Endodermal cell (in vitro differentiated cells): Measurements from ENCODE around the gene ABL1. TPM values are rescaled to one million over a fixed set of nuclear protein-coding genes. Genes with fewer than 3 reads are reported as not detected.

ENCODE experiments used
- DNase-seq: peaks from one replicate; pipeline ENCODE4 v3.0.0-alpha.2; 2017
- H3K27ac ChIP-seq: 2 replicates; pipeline ENCODE4 v1.5.1; 2013; ENCODE audit warnings: mild to moderate bottlenecking, low read depth, low read length, moderate library complexity
- H3K27me3 ChIP-seq: 2 replicates; pipeline ENCODE4 v1.6.1; 2013; ENCODE audit warnings: mild to moderate bottlenecking, low read length, moderate library complexity; ENCODE audit not compliant: insufficient read depth, control insufficient read depth, poor library complexity, severe bottlenecking
- H3K36me3 ChIP-seq: 2 replicates; pipeline ENCODE4 v1.7.0; 2013; ENCODE audit warnings: mild to moderate bottlenecking, low read length, moderate library complexity; ENCODE audit not compliant: control insufficient read depth, insufficient read depth
- H3K4me1 ChIP-seq: one replicate; pipeline ENCODE4 v1.7.0; 2013; ENCODE audit warnings: low read length; ENCODE audit not compliant: control insufficient read depth, insufficient read depth
- H3K4me3 ChIP-seq: 2 replicates; pipeline ENCODE4 v1.5.1; 2013; ENCODE audit warnings: mild to moderate bottlenecking, low read length, moderate library complexity
- H3K9ac ChIP-seq: 2 replicates; pipeline ENCODE4 v1.6.1; 2013; ENCODE audit warnings: mild to moderate bottlenecking, low read length, moderate library complexity; ENCODE audit not compliant: poor library complexity, severe bottlenecking; ENCODE audit errors: extremely low read depth
- H3K9me3 ChIP-seq: 2 replicates; pipeline ENCODE4 v1.6.1; 2013; ENCODE audit warnings: mild to moderate bottlenecking, low read length, moderate library complexity; ENCODE audit not compliant: control insufficient read depth
- H3K27ac Mint-ChIP-seq: 2 replicates; pipeline ENCODE4 v1.8.0; 2020; ENCODE audit warnings: mixed read lengths
- H3K27me3 Mint-ChIP-seq: 2 replicates; pipeline ENCODE4 v1.8.0; 2021; ENCODE audit warnings: mild to moderate bottlenecking, mixed read lengths; ENCODE audit not compliant: insufficient read depth
- H3K36me3 Mint-ChIP-seq: 2 replicates; pipeline ENCODE4 v1.8.0; 2020; ENCODE audit warnings: low read depth, mixed read lengths
- H3K4me1 Mint-ChIP-seq: 2 replicates; pipeline ENCODE4 v1.8.0; 2020; ENCODE audit warnings: mixed read lengths
- H3K4me3 Mint-ChIP-seq: 2 replicates; pipeline ENCODE4 v1.8.0; 2020; ENCODE audit warnings: mild to moderate bottlenecking, moderate library complexity, mixed read lengths
- H3K9me3 Mint-ChIP-seq: 2 replicates; pipeline ENCODE4 v1.8.0; 2020; ENCODE audit warnings: mild to moderate bottlenecking, mixed read lengths
- WGBS, 2 experiments: methylation state at CpG; one replicate each; pipeline versions ENCODE4 v1.1.5 to v1.1.7; 2013; ENCODE audit warnings: missing lambda C conversion rate in 2 of 2, mixed read lengths in 1 of 2; ENCODE audit not compliant: insufficient coverage in 1 of 2, insufficient read length in 1 of 2; 5-methylcytosine and 5-hydroxymethylcytosine counted together
- total RNA-seq, 2 donors: library from RNA; stranded (reverse); fragmentation: NEBNext Ultra II Directional in 1 of 2; extraction: Animal tissue kit (Norgen Biotek cat#: 25700) in 1 of 2; gene quantifications; 2 replicates in 1 of 2; 3 replicates in 1 of 2; pipeline ENCODE4 v1.2.1, GENCODE V29; 2021
- TF ChIP-seq, protein P1 (sequence below): fragments of 200-600 bp; sonication (generic); conservative IDR thresholded peaks from 2 replicates; pipeline ENCODE4 v1.5.0; 2021; ENCODE audit warnings: antibody characterized with exemption, mild to moderate bottlenecking

Gene ABL1
- total RNA-seq, 2 donors from 2014 or later = 78.8 to 94.1 TPM

DNA sequence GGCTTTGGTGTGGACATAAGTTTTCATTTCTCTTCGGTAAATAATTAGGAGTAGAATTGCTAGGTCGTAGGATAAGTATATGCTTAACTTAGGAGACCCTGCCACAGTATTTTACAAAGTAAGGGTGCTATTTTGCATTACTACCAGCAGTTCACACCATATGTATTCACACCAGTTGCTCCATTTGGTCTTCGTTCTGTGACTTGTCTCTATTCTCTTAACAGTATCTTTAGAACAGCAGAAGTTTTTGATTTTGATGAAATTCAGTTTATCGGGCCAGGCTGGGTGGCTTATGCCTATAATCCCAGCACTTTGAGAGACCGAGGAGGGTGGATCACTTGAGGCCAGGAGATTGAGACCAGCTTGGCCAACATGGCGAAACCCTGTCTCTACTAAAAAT, 17.1 kb upstream of the ABL1 start:
- TF ChIP-seq, protein P1, sequence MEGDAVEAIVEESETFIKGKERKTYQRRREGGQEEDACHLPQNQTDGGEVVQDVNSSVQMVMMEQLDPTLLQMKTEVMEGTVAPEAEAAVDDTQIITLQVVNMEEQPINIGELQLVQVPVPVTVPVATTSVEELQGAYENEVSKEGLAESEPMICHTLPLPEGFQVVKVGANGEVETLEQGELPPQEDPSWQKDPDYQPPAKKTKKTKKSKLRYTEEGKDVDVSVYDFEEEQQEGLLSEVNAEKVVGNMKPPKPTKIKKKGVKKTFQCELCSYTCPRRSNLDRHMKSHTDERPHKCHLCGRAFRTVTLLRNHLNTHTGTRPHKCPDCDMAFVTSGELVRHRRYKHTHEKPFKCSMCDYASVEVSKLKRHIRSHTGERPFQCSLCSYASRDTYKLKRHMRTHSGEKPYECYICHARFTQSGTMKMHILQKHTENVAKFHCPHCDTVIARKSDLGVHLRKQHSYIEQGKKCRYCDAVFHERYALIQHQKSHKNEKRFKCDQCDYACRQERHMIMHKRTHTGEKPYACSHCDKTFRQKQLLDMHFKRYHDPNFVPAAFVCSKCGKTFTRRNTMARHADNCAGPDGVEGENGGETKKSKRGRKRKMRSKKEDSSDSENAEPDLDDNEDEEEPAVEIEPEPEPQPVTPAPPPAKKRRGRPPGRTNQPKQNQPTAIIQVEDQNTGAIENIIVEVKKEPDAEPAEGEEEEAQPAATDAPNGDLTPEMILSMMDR = no peak
- H3K36me3 ChIP-seq = no peaks in the 10 kb centered on the region
- no peaks in the 10 kb centered on the region for H3K27me3 ChIP-seq
- no peaks in the 10 kb centered on the region for H3K9me3 Mint-ChIP-seq
- H3K4me3 Mint-ChIP-seq = no peak overlapping the region
- no peak overlapping the region for H3K27ac ChIP-seq
- H3K4me3 ChIP-seq = no peak overlapping the region
- H3K36me3 Mint-ChIP-seq = no peaks in the 10 kb centered on the region
- H3K4me1 ChIP-seq = no peaks in the 10 kb centered on the region
- no peak overlapping the region for H3K9ac ChIP-seq
- WGBS, 2 experiments = 99 to 100% methylated on average over 2 to 6 of the region's 6 CpGs
- no peak overlapping the region for H3K27ac Mint-ChIP-seq
- H3K4me1 Mint-ChIP-seq = no peaks in the 10 kb centered on the region
- no peaks in the 10 kb centered on the region for H3K9me3 ChIP-seq
- H3K27me3 Mint-ChIP-seq = no peaks in the 10 kb centered on the region
- no peak for DNase-seq

GRCh38 chr9:130820135-130820738, 14.8 kb upstream of the ABL1 start:
- H3K27me3 Mint-ChIP-seq = no peaks in the 10 kb centered on the region
- H3K4me3 Mint-ChIP-seq = no peak overlapping the region
- H3K9me3 Mint-ChIP-seq = no peaks in the 10 kb centered on the region
- H3K36me3 ChIP-seq = no peaks in the 10 kb centered on the region
- H3K9ac ChIP-seq = no peak overlapping the region
- no peak overlapping the region for H3K4me3 ChIP-seq
- no peak for DNase-seq
- H3K9me3 ChIP-seq = no peaks in the 10 kb centered on the region
- TF ChIP-seq, protein P1 = no peak
- peaks cover 23% of the 10 kb centered on the region for H3K4me1 Mint-ChIP-seq
- H3K27ac ChIP-seq = no peak overlapping the region
- H3K27me3 ChIP-seq = no peaks in the 10 kb centered on the region
- WGBS, 2 experiments = 95 to 96% methylated on average over 5 of the region's 5 CpGs
- peaks cover 14% of the 10 kb centered on the region for H3K4me1 ChIP-seq
- no peak overlapping the region for H3K27ac Mint-ChIP-seq
- no peaks in the 10 kb centered on the region for H3K36me3 Mint-ChIP-seq

DNA sequence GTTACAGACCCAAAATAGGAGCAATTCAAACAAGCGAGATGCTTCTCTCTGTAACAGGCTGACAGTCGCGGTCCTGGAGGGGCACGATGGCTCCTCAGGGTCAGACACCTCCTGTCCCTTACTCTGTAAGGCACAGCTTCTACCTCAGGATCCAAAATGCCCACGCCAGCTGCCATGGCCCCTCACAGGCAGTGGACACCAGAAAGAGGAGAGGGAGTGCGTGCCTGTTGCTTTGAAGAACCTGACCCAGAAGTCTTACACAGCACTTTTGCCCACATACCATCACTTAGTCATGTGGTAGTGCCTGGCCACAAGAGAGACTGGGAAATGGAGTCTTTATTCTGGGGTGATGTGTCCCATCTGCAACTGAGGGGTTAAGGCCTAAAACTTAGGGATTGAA, 11.6 kb upstream of the ABL1 start:
- Histone ChIP-seq H3K36me3 (no peaks in the 10 kb centered on the region), H3K4me3 (no peak overlapping the region), H3K9me3 (peaks cover 4% of the 10 kb centered on the region), H3K27ac (peak overlapping the region; percentile 1), H3K9ac (no peak overlapping the region), H3K27me3 (no peaks in the 10 kb centered on the region), H3K4me1 (peaks cover 14% of the 10 kb centered on the region)
- Mint-ChIP-seq H3K36me3 (peaks cover 2% of the 10 kb centered on the region), H3K4me3 (no peak overlapping the region), H3K27ac (peak overlapping the region; percentile 97), H3K9me3 (peaks cover 5% of the 10 kb centered on the region), H3K27me3 (no peaks in the 10 kb centered on the region), H3K4me1 (peaks cover 32% of the 10 kb centered on the region)
- peak; percentile 59 for DNase-seq
- TF ChIP-seq, protein P1 = no peak
- 85 to 94% methylated on average over 3 to 6 of the region's 6 CpGs for WGBS, 2 experiments
